AG04450 (cell line): ENCODE data around the gene USP54. TPM values are rescaled to one million over a fixed set of nuclear protein-coding genes. Genes with fewer than 3 reads are reported as not detected.
A peak's percentile ranks its signal among the peaks of the same experiment; 100 is the strongest.

Experiments
- CTCF ChIA-PET: fragments of 300-600, 350-600 bp; formaldehyde crosslinking; extraction: SDS; loops from one replicate; lab custom pipeline; 2022; ENCODE audit warnings: antibody characterized with exemption, inconsistent platforms; lab: Charles Lee
- POLR2A ChIA-PET: fragments of 350-600 bp; formaldehyde crosslinking; extraction: SDS; loops from one replicate; lab custom pipeline; 2021; ENCODE audit warnings: antibody characterized with exemption, inconsistent platforms; lab: Yijun Ruan, JAX
- DNase-seq: peaks from one replicate; pipeline ENCODE4 v3.0.0-alpha.2; 2011; ENCODE audit warnings: low read depth, low spot score
- H3K27ac ChIP-seq: one replicate; pipeline ENCODE4 v1.5.1; 2012; ENCODE audit warnings: low read depth, low read length, control low read depth
- H3K27me3 ChIP-seq: one replicate; pipeline ENCODE4 v1.6.0; 2012; ENCODE audit warnings: low read length; ENCODE audit not compliant: control insufficient read depth, insufficient read depth
- H3K4me3 ChIP-seq: 2 replicates; pipeline ENCODE4 v1.5.1; 2011; ENCODE audit warnings: mild to moderate bottlenecking, low read depth, low read length, control low read depth
- H3K9me3 ChIP-seq: 2 replicates; pipeline ENCODE4 v1.5.1; 2012; ENCODE audit warnings: low read length; ENCODE audit not compliant: control insufficient read depth, insufficient read depth
- polyA plus RNA-seq: library from polyadenylated mRNA; depleted of rRNA; stranded (reverse); fragments of >200 nt; gene quantifications from 2 replicates; pipeline ENCODE4 v1.2.3, GENCODE V29; 2011
- TF ChIP-seq, protein P1 (sequence below): IDR thresholded peaks from 2 replicates; pipeline ENCODE4 v1.5.1; 2011; ENCODE audit warnings: low read depth, low read length, control low read depth, inconsistent platforms

Gene USP54
- polyA plus RNA-seq, 1 experiment, result 11.2 TPM

DNA sequence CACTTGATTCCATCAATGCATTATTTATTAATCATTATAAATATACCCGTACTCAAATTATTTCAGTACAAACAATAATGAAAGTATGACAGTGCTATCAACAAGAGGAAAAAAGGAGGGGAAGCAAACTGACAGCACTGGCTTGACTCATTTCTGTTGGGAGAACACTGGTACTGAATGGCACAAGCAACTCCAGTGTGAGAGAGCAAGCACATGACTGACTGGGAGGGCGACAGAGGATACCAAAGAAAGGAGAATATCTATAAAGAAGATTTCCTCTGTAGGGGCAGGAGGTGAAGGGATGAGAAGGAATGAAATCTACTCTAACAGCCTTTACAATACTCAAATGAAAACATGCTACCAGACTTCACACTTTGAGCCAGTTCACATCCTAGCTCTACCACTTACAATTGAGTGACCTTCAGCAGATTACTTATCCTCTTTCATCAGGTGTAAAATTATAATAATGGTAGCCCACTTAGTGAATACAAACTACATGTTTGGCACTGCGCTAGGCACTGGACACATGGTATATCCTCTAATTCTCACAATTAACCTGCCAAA is 1.5 kb downstream of the USP54 start:
- ChIA-PET POLR2A (no interaction called here), CTCF (interaction anchor here (0.9 kb wide), 1 partner anchor 8 kb away, joined by 3 read pairs; no protein-coding TSS in a partner anchor)
- DNase-seq, result no peak
- no peaks in the 10 kb centered on the region for H3K27me3 ChIP-seq
- no peaks in the 10 kb centered on the region for H3K9me3 ChIP-seq
- no peak overlapping the region for H3K4me3 ChIP-seq
- TF ChIP-seq, protein P1, sequence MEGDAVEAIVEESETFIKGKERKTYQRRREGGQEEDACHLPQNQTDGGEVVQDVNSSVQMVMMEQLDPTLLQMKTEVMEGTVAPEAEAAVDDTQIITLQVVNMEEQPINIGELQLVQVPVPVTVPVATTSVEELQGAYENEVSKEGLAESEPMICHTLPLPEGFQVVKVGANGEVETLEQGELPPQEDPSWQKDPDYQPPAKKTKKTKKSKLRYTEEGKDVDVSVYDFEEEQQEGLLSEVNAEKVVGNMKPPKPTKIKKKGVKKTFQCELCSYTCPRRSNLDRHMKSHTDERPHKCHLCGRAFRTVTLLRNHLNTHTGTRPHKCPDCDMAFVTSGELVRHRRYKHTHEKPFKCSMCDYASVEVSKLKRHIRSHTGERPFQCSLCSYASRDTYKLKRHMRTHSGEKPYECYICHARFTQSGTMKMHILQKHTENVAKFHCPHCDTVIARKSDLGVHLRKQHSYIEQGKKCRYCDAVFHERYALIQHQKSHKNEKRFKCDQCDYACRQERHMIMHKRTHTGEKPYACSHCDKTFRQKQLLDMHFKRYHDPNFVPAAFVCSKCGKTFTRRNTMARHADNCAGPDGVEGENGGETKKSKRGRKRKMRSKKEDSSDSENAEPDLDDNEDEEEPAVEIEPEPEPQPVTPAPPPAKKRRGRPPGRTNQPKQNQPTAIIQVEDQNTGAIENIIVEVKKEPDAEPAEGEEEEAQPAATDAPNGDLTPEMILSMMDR, result no peak
- H3K27ac ChIP-seq, result no peak overlapping the region

DNA sequence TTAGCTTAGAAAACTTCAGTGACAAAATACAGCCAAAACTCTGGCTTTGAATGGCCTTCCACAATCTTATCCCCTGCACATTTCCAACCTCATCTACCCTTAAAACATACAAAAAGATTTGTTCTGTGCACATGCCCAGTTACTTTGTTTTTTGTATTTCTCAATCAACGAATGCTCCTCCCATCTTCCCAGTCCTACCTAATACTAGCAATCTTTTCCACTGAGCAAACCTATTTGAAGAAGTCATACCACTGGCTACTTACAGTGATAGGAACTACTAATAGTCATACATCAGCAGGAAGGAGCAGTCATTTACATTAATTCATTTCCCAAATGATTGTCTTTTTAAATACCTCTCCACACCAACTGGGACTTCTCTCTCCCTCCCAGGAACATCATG is 2.5 kb downstream of the USP54 start:
- Histone ChIP-seq H3K4me3 (no peak overlapping the region), H3K27me3 (no peaks in the 10 kb centered on the region), H3K9me3 (no peaks in the 10 kb centered on the region), H3K27ac (no peak overlapping the region)
- no peak for DNase-seq
- ChIA-PET CTCF (interaction anchor here (0.6 kb wide), 1 partner anchor 18 kb away, joined by 3 read pairs; no protein-coding TSS in a partner anchor), POLR2A (no interaction called here)
- TF ChIP-seq, protein P1, result no peak

DNA sequence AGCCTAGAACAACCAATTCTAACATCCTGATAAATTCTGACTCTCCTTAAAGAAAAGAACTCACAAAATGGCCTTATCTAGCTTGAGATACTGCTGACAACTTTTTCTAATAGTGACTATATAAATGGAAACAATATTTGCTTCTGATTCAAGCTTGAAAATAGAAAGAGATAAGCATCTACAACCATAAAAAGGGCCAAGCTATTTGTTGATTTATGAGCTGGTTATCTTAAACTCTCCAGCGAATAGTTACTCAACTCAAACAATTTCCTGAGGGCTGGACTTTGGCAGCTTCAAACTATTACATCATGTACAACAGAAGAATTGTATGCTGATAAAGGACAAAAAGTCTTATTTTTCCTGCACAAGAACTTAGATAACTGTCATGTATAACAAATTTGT is 4.6 kb downstream of the USP54 start:
- ChIA-PET CTCF (interaction anchor here (0.5 kb wide), 1 partner anchor 57 kb away, joined by 3 read pairs; no protein-coding TSS in a partner anchor), POLR2A (interaction anchor here (0.7 kb wide), 1 partner anchor 11 kb away, joined by 4 read pairs; no protein-coding TSS in a partner anchor)

DNA sequence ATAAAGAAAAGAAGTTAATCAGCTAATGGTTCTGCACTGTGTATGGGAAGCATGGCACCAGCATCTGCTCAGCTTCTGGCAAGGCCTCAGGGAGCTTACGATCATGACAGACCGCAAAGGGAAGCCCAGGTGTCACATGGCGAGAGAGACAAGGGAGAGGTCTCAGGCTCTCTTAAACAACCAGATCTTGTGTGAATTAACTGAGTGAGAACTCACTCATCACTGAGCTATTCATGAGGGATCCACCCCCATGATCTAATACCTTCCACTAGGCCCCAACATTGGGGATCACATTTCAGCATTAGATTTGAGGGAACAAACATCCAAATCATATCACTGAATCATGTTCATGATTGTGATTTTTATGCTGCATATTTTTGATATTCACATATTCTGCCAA is 5.8 kb downstream of the USP54 start:
- CTCF ChIA-PET, result no interaction called here

More for the DNA sequence above, 4.6 kb downstream of the USP54 start:
- Histone ChIP-seq H3K27ac (no peak overlapping the region), H3K4me3 (no peak overlapping the region), H3K27me3 (no peaks in the 10 kb centered on the region), H3K9me3 (no peaks in the 10 kb centered on the region)
- TF ChIP-seq, protein P1, result no peak
- DNase-seq, result peak; percentile 21

DNA sequence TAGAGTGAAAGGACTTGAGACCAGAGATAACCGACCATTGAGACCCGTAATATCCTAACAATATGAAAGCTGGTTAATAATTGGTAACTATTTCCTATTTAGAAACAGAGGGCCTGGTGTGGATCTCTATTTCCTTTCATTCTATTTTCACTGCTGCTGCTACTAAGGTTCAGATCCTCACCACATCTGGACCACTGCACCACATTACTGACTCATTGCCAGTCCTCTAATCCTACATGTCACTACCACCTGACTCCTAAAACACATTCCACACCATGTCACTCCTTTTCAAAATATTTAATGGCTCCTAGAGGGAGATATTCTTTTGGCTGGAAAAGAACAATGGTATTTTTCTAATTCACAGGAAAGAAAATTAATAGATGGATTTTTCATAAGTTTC is 6.4 kb downstream of the USP54 start:
- H3K27ac ChIP-seq, result no peak overlapping the region
- POLR2A ChIA-PET, result no interaction called here
- no peaks in the 10 kb centered on the region for H3K27me3 ChIP-seq
- CTCF ChIA-PET, result no interaction called here
- TF ChIP-seq, protein P1, result no peak
- H3K9me3 ChIP-seq, result no peaks in the 10 kb centered on the region
- H3K4me3 ChIP-seq, result no peak overlapping the region
- DNase-seq, result no peak

More for the DNA sequence above, 5.8 kb downstream of the USP54 start:
- TF ChIP-seq, protein P1, result no peak
- Histone ChIP-seq H3K4me3 (no peak overlapping the region), H3K27ac (no peak overlapping the region), H3K9me3 (no peaks in the 10 kb centered on the region), H3K27me3 (no peaks in the 10 kb centered on the region)
- POLR2A ChIA-PET, result no interaction called here
- no peak for DNase-seq
